ENCODE measurements around the gene FADS3. TPM values are rescaled to one million over a fixed set of nuclear protein-coding genes. Genes with fewer than 3 reads are reported as not detected.
A peak's percentile ranks its signal among the peaks of the same experiment; 100 is the strongest.

Gene FADS3
- total and polyA plus RNA-seq, 2 of the 4 experiments (the other 2 are of a cell fraction) = 54.5 to 110 TPM

DNA sequence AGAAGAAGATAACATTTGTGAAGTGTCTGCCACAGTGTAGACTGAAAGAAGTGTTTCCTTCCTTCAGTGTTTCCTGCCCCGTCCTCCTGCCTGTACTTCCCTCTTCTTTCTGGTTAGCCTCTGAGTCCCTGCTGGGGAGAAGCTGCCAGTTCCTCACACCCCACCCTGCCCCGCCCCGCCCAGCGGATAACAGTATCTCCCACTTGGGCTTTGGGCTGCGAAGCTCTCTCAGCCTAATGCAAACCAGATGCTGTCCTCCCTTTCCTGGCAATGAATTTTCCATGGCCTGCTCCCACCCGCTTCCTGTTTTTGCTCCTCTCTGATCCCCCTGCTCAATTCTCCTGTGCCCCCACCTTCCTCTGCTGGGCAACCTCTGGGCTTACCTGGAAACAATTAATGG is 31.2 kb upstream of the FADS3 start:
- H4K91ac ChIP-seq (ENCODE audit: insufficient read depth, low read depth, low read length) = no peak overlapping the region
- H3K23ac ChIP-seq (ENCODE audit: low read depth, low read length) = no peak overlapping the region
- H3K27ac ChIP-seq (ENCODE audit: insufficient read depth, low read length) = peak overlapping the region; percentile 78; the same call in 1 of the 2 replicates
- H3K36me3 ChIP-seq (ENCODE audit: control insufficient read depth, insufficient read depth, low read length) = no peaks in the 10 kb centered on the region
- CTCF ChIA-PET = interaction anchor here (2.1 kb wide), 1 partner anchor 23 kb away, joined by 8 read pairs; no protein-coding TSS in a partner anchor
- POLR2A ChIA-PET (ENCODE audit: unreplicated experiment) = interaction anchor here (0.8 kb wide), 1 partner anchor 21 kb away, joined by 9 read pairs; no protein-coding TSS in a partner anchor
- H3K4me1 ChIP-seq (ENCODE audit: control insufficient read depth, insufficient read depth, low read length) = peaks cover 14% of the 10 kb centered on the region; the same call in 1 of the 2 replicates
- peak overlapping the region; percentile 48 for H2AK9ac ChIP-seq (replicated peaks; ENCODE audit: low read depth, low read length, poor library complexity)
- H3K9ac ChIP-seq (ENCODE audit: low read depth, low read length) = no peak overlapping the region; the same call in 1 of the 2 replicates
- H3K4ac ChIP-seq (ENCODE audit: low read depth, low read length) = peak overlapping the region; percentile 43; the same call in 1 of the 2 replicates
- H3K56ac ChIP-seq (ENCODE audit: extremely low read depth, insufficient read depth, low read length) = no peak overlapping the region
- H3K18ac ChIP-seq (ENCODE audit: low read depth, low read length) = peak overlapping the region; percentile 58; the same call in 1 of the 2 replicates
- no peaks in the 10 kb centered on the region for H4K20me1 ChIP-seq (ENCODE audit: insufficient read depth, low read length)
- BruUV-seq (replicated peaks) = no TSS peak
- H2BK120ac ChIP-seq (ENCODE audit: low read depth, low read length) = peak overlapping the region; percentile 57; the same call in 1 of the 2 replicates
- WGBS, 2 experiments (ENCODE audit: extremely low coverage in 2 of 2, insufficient read length in 1 of 2) = 8% methylated on average over 4 of the region's 6 CpGs; no CpG with 5 or more reads in 1 of the 2 experiments
- peaks cover 24% of the 10 kb centered on the region for H3K27me3 ChIP-seq (ENCODE audit: control insufficient read depth, insufficient read depth, low read length)
- TF ChIP-seq RCOR1 (IDR thresholded peaks at IDR 0.05; ENCODE audit: insufficient replicate concordance, low read length) = no peak
- TF ChIP-seq NFE2L2 (IDR thresholded peaks at IDR 0.05; ENCODE audit: low read depth, low read length) = no peak
- TF ChIP-seq POLR2A (IDR thresholded peaks at IDR 0.05; ENCODE audit: low read depth, low read length) = no peak
- no peak for TF ChIP-seq MAFK (IDR thresholded peaks at IDR 0.05; ENCODE audit: low read depth, low read length)
- no peak for TF ChIP-seq CHD1 (IDR thresholded peaks at IDR 0.05; ENCODE audit: low read depth, low read length)
- no peak for TF ChIP-seq RAD21 (IDR thresholded peaks at IDR 0.05; ENCODE audit: low read length)
- no peak for TF ChIP-seq SMC3 (IDR thresholded peaks at IDR 0.05; ENCODE audit: low read depth, low read length)
- TF ChIP-seq BHLHE40 (IDR thresholded peaks at IDR 0.05; ENCODE audit: low read depth, low read length) = no peak
- TF ChIP-seq MAZ (IDR thresholded peaks at IDR 0.05; ENCODE audit: borderline replicate concordance, low read depth, low read length) = no peak
- no peak for TF ChIP-seq FOS (IDR thresholded peaks at IDR 0.05; ENCODE audit: low read depth, low read length)
- TF ChIP-seq USF2 (IDR thresholded peaks at IDR 0.05; ENCODE audit: low read depth, low read length) = no peak
- TF ChIP-seq, protein P1, sequence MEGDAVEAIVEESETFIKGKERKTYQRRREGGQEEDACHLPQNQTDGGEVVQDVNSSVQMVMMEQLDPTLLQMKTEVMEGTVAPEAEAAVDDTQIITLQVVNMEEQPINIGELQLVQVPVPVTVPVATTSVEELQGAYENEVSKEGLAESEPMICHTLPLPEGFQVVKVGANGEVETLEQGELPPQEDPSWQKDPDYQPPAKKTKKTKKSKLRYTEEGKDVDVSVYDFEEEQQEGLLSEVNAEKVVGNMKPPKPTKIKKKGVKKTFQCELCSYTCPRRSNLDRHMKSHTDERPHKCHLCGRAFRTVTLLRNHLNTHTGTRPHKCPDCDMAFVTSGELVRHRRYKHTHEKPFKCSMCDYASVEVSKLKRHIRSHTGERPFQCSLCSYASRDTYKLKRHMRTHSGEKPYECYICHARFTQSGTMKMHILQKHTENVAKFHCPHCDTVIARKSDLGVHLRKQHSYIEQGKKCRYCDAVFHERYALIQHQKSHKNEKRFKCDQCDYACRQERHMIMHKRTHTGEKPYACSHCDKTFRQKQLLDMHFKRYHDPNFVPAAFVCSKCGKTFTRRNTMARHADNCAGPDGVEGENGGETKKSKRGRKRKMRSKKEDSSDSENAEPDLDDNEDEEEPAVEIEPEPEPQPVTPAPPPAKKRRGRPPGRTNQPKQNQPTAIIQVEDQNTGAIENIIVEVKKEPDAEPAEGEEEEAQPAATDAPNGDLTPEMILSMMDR (conservative IDR thresholded peaks at IDR 0.05; ENCODE audit: low read depth, low read length) = no peak
- no peaks in the 10 kb centered on the region for H3K79me1 ChIP-seq (ENCODE audit: low read depth in 1 of 2, low read length in 2 of 2)
- H3K4me3 ChIP-seq (ENCODE audit: insufficient read depth, low read depth, low read length) = no peak overlapping the region
- H3K9me3 ChIP-seq (ENCODE audit: control insufficient read depth, insufficient read depth, low read length) = no peaks in the 10 kb centered on the region
- dilution Hi-C loops (cut with HindIII; ENCODE audit: low sequenced_read_pairs, unreplicated experiment) = no loop called here
- no peak overlapping the region for H2AFZ ChIP-seq (replicated peaks; ENCODE audit: low read length, poor library complexity)
- ATAC-seq (ENCODE audit: low read depth) (peak; percentile 53), DNase-seq (peak; percentile 48)
- no peak overlapping the region; the same call in 1 of the 2 replicates for H3K4me2 ChIP-seq (ENCODE audit: low read depth, low read length)
- in situ Hi-C loops (cut with MboI; ENCODE audit: low sequenced_read_pairs) = no loop called here
- H3K14ac ChIP-seq (replicated peaks; ENCODE audit: low read depth, low read length) = no peak overlapping the region
- no peak overlapping the region for H2BK5ac ChIP-seq (ENCODE audit: low read depth, low read length, poor library complexity, severe bottlenecking)
- H3K9me1 ChIP-seq (ENCODE audit: insufficient read depth, low read length) = no peaks in the 10 kb centered on the region
- peak overlapping the region; percentile 31; the same call in 1 of the 3 replicates for H2BK15ac ChIP-seq (ENCODE audit: low read depth, low read length)
- no peak overlapping the region for H4K8ac ChIP-seq (ENCODE audit: low read depth in 2 of 2, low read length in 2 of 2)
- peak overlapping the region; percentile 60; the same call in 1 of the 2 replicates for H2BK20ac ChIP-seq (ENCODE audit: low read depth, low read length)
- intact Hi-C loops (cut with micrococcal nuclease) = no loop called here
- peak overlapping the region; percentile 56; the same call in 1 of the 2 replicates for H4K5ac ChIP-seq (ENCODE audit: low read depth, low read length)
- H2AK5ac ChIP-seq (ENCODE audit: low read depth, low read length) = peak overlapping the region; percentile 36; the same call in 1 of the 2 replicates
